Esophagus muscularis mucosa (tissue), 4 donors: ENCODE data around the gene XRCC3. TPM values are rescaled to one million over a fixed set of nuclear protein-coding genes. Genes with fewer than 3 reads are reported as not detected.
"Not testable (repeated sequence)": the region's sequence is repeated elsewhere in the genome, so short reads cannot be mapped to it uniquely, and the experiment has no call there.

Experiments used
- DNase-seq: peaks from one replicate; pipeline ENCODE4 v3.0.0-alpha.2; 2017; ENCODE audit errors: extremely low spot score
- H3K27ac ChIP-seq, 4 donors: fragments of 200-600 bp; sonication (generic); replicated peaks in 1 of 4; 1 replicate in 3 of 4; 2 replicates in 1 of 4; pipeline ENCODE4 v1.5.1; 2016 to 2019; ENCODE audit warnings: mild to moderate bottlenecking in 1 of 4
- H3K27me3 ChIP-seq, 4 donors: fragments of 200-600 bp; sonication (generic); one replicate each; pipeline versions ENCODE4 v1.5.1 to v1.6.0; 2016 to 2019
- H3K36me3 ChIP-seq, 4 donors: fragments of 200-600 bp; sonication (generic); one replicate each; pipeline ENCODE4 v1.5.1; 2016 to 2019
- H3K4me1 ChIP-seq, 4 donors: fragments of 200-600 bp; sonication (generic); one replicate each; pipeline ENCODE4 v1.5.1; 2016 to 2019
- H3K4me3 ChIP-seq, 4 donors: fragments of 200-600 bp; sonication (generic); 1 replicate in 2 of 4; 2 replicates in 2 of 4; pipeline ENCODE4 v1.5.1; 2016 to 2019; ENCODE audit warnings: mild to moderate bottlenecking in 4 of 4, moderate library complexity in 1 of 4
- H3K9me3 ChIP-seq, 4 donors: fragments of 200-600 bp; sonication (generic); 1 replicate in 3 of 4; 2 replicates in 1 of 4; pipeline ENCODE4 v1.5.1; 2016 to 2019
- EP300 ChIP-seq: sonication (generic); formaldehyde crosslinking; IDR thresholded peaks from one replicate; pipeline ENCODE4 v1.6.1; 2017; ENCODE audit warnings: antibody characterized with exemption
- POLR2A ChIP-seq: fragments of 450-650 bp; IDR thresholded peaks from one replicate; pipeline ENCODE4 v1.6.1; 2017; ENCODE audit warnings: antibody characterized with exemption, moderate library complexity, mild to moderate bottlenecking, low read depth
- POLR2AphosphoS5 ChIP-seq, 2 donors: sonication (generic); formaldehyde crosslinking; IDR thresholded peaks; one replicate each; pipeline ENCODE4 v1.6.1; 2017; ENCODE audit warnings: antibody characterized with exemption in 2 of 2
- WGBS: methylation state at CpG from one replicate; pipeline ENCODE4 v1.1.5; 2018; 5-methylcytosine and 5-hydroxymethylcytosine counted together
- intact Hi-C: fragments of 100-400 bp; cut with DNase I; formaldehyde crosslinking; loops from one replicate; pipeline ENCODE4 v1.15.1; 2023
- total RNA-seq, 4 donors: library from RNA; depleted of rRNA; stranded (reverse); fragments of >200 nt; gene quantifications; one replicate each; pipeline versions ENCODE4 v1.1.0 to v1.2.1, GENCODE V29; 2016
- TF ChIP-seq, protein P1 (sequence below), 3 experiments: fragments of 200-600 bp in 2 of 3; fragments of 450-650 bp in 1 of 3; sonication (generic) in 2 of 3; IDR thresholded peaks; one replicate each; pipeline ENCODE4 v1.5.1; 2017 to 2019; ENCODE audit warnings: antibody characterized with exemption in 3 of 3, mild to moderate bottlenecking in 2 of 3, moderate library complexity in 1 of 3

The XRCC3 gene
- total RNA-seq, 4 donors from 2014 or later = 1.6 to 5.4 (median 2.1) TPM

DNA sequence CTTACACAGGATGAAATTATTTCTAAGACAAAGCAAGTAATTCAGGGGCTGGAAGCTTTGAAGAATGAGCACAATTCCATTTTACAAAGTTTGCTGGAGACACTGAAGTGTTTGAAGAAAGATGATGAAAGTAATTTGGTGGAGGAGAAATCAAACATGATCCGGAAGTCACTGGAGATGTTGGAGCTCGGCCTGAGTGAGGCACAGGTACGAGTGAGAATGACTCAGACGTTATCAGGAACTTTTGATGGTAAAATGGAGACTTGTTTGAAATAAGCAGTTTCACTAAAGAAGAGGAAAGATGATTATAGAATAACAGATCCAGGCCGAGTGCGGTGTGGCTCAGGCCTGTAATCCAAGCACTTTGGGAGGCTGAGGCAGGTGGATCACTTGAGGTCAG lies 60.6 kb downstream of the XRCC3 start:
- no peak for DNase-seq
- Histone ChIP-seq H3K27me3 (no peaks in the 10 kb centered on the region), H3K27ac (peak overlapping the region in 3 of 4 donors; percentile 18 to 35 (median 25)), H3K4me3 (no peak overlapping the region), H3K36me3 (peaks cover 29 to 52% (median 51%) of the 10 kb centered on the region in 4 donors), H3K4me1 (peaks cover 42 to 77% (median 74%) of the 10 kb centered on the region in 4 donors), H3K9me3 (no peaks in the 10 kb centered on the region)
- no peak for TF ChIP-seq POLR2A
- TF ChIP-seq, protein P1, sequence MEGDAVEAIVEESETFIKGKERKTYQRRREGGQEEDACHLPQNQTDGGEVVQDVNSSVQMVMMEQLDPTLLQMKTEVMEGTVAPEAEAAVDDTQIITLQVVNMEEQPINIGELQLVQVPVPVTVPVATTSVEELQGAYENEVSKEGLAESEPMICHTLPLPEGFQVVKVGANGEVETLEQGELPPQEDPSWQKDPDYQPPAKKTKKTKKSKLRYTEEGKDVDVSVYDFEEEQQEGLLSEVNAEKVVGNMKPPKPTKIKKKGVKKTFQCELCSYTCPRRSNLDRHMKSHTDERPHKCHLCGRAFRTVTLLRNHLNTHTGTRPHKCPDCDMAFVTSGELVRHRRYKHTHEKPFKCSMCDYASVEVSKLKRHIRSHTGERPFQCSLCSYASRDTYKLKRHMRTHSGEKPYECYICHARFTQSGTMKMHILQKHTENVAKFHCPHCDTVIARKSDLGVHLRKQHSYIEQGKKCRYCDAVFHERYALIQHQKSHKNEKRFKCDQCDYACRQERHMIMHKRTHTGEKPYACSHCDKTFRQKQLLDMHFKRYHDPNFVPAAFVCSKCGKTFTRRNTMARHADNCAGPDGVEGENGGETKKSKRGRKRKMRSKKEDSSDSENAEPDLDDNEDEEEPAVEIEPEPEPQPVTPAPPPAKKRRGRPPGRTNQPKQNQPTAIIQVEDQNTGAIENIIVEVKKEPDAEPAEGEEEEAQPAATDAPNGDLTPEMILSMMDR (IDR thresholded peaks at IDR 0.05) = no peak
- no peak for TF ChIP-seq POLR2AphosphoS5 (IDR thresholded peaks at IDR 0.05)
- no peak for TF ChIP-seq EP300
- 72% methylated on average over 6 of the region's 6 CpGs for WGBS
- intact Hi-C loops = no loop called here

DNA sequence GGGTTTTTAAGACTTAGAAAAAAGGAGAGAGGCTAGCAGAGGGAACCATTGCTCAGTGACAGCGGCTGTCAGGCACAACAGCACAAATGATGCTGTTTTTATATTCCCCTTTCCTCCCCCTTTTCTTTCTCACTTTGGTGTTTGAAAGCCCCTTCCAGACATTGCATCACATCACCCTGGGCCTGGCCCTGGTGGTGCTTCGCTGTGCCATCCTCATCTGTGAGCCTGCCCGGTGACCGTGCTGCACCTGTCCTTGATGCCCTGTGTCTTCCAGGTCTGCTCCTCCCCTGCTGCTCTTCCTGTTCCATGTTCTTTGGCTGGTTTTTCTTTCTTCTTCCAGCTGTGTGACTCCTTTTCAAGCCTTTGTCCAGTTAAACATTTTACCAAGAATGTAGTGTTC lies 61.4 kb downstream of the XRCC3 start:
- H3K4me3 ChIP-seq = peak overlapping the region in 1 of 4 donors; percentile 4
- intact Hi-C loops = no loop called here
- no peaks in the 10 kb centered on the region for H3K27me3 ChIP-seq
- DNase-seq = no peak
- H3K27ac ChIP-seq = peak overlapping the region; percentile 25 to 58 (median 50)
- TF ChIP-seq, protein P1 (IDR thresholded peaks at IDR 0.05) = no peak
- TF ChIP-seq EP300 (no peak), POLR2AphosphoS5 (IDR thresholded peaks at IDR 0.05) (no peak), POLR2A (no peak)
- WGBS = 72% methylated on average over 4 of the region's 4 CpGs
- peaks cover 22 to 44% (median 43%) of the 10 kb centered on the region in 4 donors for H3K36me3 ChIP-seq
- no peaks in the 10 kb centered on the region for H3K9me3 ChIP-seq
- peaks cover 42 to 77% (median 74%) of the 10 kb centered on the region in 4 donors for H3K4me1 ChIP-seq

DNA sequence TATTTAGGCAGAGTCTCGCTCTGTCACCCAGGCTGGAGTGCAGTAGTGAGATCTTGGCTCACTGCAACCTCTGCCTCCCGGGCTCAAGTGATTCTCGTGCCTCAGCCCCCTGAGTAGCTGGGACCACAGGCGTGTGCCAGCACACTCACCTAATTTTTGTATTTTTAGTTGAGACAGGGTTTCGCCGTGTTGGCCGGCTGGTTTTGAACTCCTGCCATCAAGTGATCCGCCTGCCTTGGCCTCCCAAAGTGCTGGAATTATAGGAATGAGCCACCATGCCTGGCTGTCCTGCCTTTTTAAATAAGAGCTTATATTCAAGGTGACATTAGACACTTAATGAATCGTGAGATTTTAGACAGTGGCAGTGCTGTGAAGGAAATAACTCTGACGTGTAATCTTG lies 61.9 kb downstream of the XRCC3 start:
- H3K27me3 ChIP-seq, H3K9me3 ChIP-seq, DNase-seq, intact Hi-C loops: not testable (repeated sequence)
- H3K4me3 ChIP-seq = peak overlapping the region in 1 of 4 donors; percentile 4
- H3K27ac ChIP-seq = peak overlapping the region; percentile 25 to 58 (median 50)
- WGBS = 27% methylated on average over 10 of the region's 10 CpGs
- H3K36me3 ChIP-seq = peaks cover 18 to 40% (median 38%) of the 10 kb centered on the region in 4 donors
- H3K4me1 ChIP-seq = peaks cover 42 to 78% (median 74%) of the 10 kb centered on the region in 4 donors

DNA sequence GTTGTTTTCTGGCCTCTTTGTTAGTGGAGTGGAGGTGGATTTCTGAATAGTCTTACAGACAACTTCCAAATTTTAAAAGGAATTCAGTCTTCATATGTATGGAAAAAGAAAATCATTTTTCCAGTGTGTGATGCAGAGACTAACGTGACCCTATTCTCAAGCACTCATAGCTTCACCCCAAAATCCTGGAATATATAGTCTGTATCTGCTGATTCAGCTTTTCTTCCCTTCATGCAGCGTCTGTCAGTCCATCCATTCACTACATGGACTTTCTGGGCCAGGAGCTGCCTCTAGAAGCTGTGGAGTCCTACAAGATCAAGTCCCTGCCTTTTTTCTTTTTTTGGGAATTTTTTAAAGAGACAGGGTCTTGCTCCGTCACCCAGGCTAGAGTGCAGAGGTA lies 62.4 kb downstream of the XRCC3 start:
- DNase-seq = no peak
- WGBS = 63% methylated on average over 3 of the region's 3 CpGs
- H3K27ac ChIP-seq = peak overlapping the region; percentile 25 to 58 (median 50)
- H3K36me3 ChIP-seq = peaks cover 18 to 34% (median 33%) of the 10 kb centered on the region in 4 donors
- no peaks in the 10 kb centered on the region for H3K27me3 ChIP-seq
- intact Hi-C loops = no loop called here
- H3K4me3 ChIP-seq = no peak overlapping the region
- H3K9me3 ChIP-seq = no peaks in the 10 kb centered on the region
- TF ChIP-seq POLR2A = no peak
- TF ChIP-seq, protein P1 (IDR thresholded peaks at IDR 0.05) = no peak
- no peak for TF ChIP-seq POLR2AphosphoS5 (IDR thresholded peaks at IDR 0.05)
- TF ChIP-seq EP300 = no peak
- peaks cover 42 to 80% (median 71%) of the 10 kb centered on the region in 4 donors for H3K4me1 ChIP-seq

DNA sequence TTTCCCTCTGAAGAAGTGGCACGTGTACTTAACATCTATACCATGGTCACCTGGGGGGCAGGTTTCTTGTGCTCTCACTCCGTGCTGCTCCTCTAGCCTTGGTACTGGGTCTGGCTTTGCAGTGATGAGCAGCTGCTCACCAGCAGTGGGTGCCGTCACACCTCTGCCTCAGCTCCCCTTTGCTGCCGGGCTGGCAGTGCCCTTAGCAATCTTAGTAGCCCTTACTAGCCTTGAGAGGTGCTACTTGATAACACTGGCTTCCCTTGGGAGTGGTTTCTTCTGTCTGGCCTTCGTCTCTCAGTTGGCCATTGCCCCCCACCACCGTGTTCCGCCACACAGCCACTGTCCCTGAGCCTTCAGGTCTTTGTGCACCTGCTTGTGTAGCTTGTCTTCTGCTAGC lies 63.7 kb downstream of the XRCC3 start:
- peaks cover 18 to 22% (median 22%) of the 10 kb centered on the region in 4 donors for H3K36me3 ChIP-seq
- H3K27ac ChIP-seq = no peak overlapping the region
- 76% methylated on average over 7 of the region's 7 CpGs for WGBS
- peaks cover 34 to 77% (median 70%) of the 10 kb centered on the region in 4 donors for H3K4me1 ChIP-seq
- H3K4me3 ChIP-seq = no peak overlapping the region
- no peaks in the 10 kb centered on the region for H3K27me3 ChIP-seq
- intact Hi-C loops = no loop called here
- no peak for DNase-seq
- TF ChIP-seq POLR2AphosphoS5 (IDR thresholded peaks at IDR 0.05) (no peak), EP300 (no peak), POLR2A (no peak)
- TF ChIP-seq, protein P1 (IDR thresholded peaks at IDR 0.05) = no peak
- no peaks in the 10 kb centered on the region for H3K9me3 ChIP-seq
